Natural killer cell (primary cell): ENCODE data around the gene TAF1B. TPM values are rescaled to one million over a fixed set of nuclear protein-coding genes. Genes with fewer than 3 reads are reported as not detected.

Experiments
- ATAC-seq, 3 donors: fragments of 150-1000 bp in 2 of 3; fragments of 200-7000 bp in 1 of 3; cut with Tn5 transposase; 1 replicate in 1 of 3; 2 replicates in 2 of 3; pipeline ENCODE4 v1.10.0; 2021; ENCODE audit warnings: mild to moderate bottlenecking in 2 of 3, moderate library complexity in 2 of 3
- DNase-seq, 2 donors: peaks; one replicate each; pipeline versions ENCODE4 v3.0.0 to v3.0.0-alpha.2; 2013 to 2021; ENCODE audit warnings: mixed read lengths in 1 of 2
- H3K27ac ChIP-seq: one replicate; pipeline ENCODE4 v1.5.1; 2013; ENCODE audit warnings: mild to moderate bottlenecking, low read length
- H3K27me3 ChIP-seq: one replicate; pipeline ENCODE4 v1.6.1; 2013; ENCODE audit warnings: low read length; ENCODE audit not compliant: control insufficient read depth, insufficient read depth
- H3K36me3 ChIP-seq: one replicate; pipeline ENCODE4 v1.6.1; 2013; ENCODE audit warnings: low read length; ENCODE audit not compliant: control insufficient read depth, insufficient read depth
- H3K4me1 ChIP-seq: one replicate; pipeline ENCODE4 v1.6.1; 2013; ENCODE audit warnings: low read length; ENCODE audit not compliant: control insufficient read depth, insufficient read depth
- H3K4me3 ChIP-seq: one replicate; pipeline ENCODE4 v1.5.1; 2013; ENCODE audit warnings: low read length
- H3K9me3 ChIP-seq: one replicate; pipeline ENCODE4 v1.6.1; 2013; ENCODE audit warnings: low read length; ENCODE audit not compliant: control insufficient read depth, insufficient read depth
- H3K27ac Mint-ChIP-seq, 2 donors: one replicate each; pipeline ENCODE4 v1.8.0; 2022; ENCODE audit warnings: mild to moderate bottlenecking in 2 of 2, mixed read lengths in 2 of 2, moderate library complexity in 1 of 2
- H3K27me3 Mint-ChIP-seq, 2 donors: one replicate each; pipeline ENCODE4 v1.8.0; 2022; ENCODE audit warnings: low read depth in 2 of 2, mixed read lengths in 2 of 2
- H3K36me3 Mint-ChIP-seq: one replicate; pipeline ENCODE4 v1.8.0; 2022; ENCODE audit warnings: mixed read lengths
- H3K4me1 Mint-ChIP-seq, 2 donors: one replicate each; pipeline ENCODE4 v1.8.0; 2022; ENCODE audit warnings: mixed read lengths in 2 of 2
- H3K4me3 Mint-ChIP-seq: one replicate; pipeline ENCODE4 v1.8.0; 2022; ENCODE audit warnings: mild to moderate bottlenecking, moderate library complexity, mixed read lengths
- H3K9me3 Mint-ChIP-seq, 2 donors: one replicate each; pipeline ENCODE4 v1.8.0; 2022; ENCODE audit warnings: mixed read lengths in 2 of 2
- WGBS: methylation state at CpG from one replicate; pipeline ENCODE4 v1.1.7; 2013; ENCODE audit warnings: missing lambda C conversion rate; ENCODE audit not compliant: insufficient coverage; 5-methylcytosine and 5-hydroxymethylcytosine counted together
- intact Hi-C: fragments of 100-400 bp; cut with micrococcal nuclease; formaldehyde crosslinking; loops from one replicate; pipeline ENCODE4 v1.14.2; 2022
- total RNA-seq, 4 donors: library from RNA; stranded (reverse); fragments of 120-200 nt in 1 of 4; gene quantifications; one replicate each; pipeline versions ENCODE4 v1.2.3 to v1.2.4, GENCODE V29; 2013 to 2022
- TF ChIP-seq, protein P1 (sequence below): fragments of 200-600 bp; IDR thresholded peaks from one replicate; pipeline ENCODE4 v1.8.0; 2022; ENCODE audit warnings: antibody characterized with exemption

The TAF1B gene
- total RNA-seq, 3 donors from 2014 or later (not counting 1 experiment from before 2014, with no cell fraction given): 24.8 to 40.8 (median 26.8) TPM

DNA sequence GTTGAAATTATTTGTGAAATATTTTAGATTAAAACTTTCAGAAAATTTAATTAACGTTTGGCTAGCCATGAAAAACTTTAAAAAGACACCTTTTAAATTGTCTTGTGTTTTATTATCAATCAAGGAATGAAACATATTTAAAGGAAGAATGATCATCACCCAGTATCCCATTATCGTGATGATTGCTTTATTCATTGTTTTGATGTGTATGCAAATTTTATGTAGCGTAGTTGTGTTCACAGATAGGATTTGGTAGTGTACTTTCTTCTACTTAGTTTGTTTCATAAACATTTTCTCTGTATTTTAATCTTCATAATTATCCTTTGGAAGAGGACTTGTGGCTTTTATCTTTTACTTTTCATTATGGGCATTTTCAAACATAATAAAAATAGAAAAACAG is 116.0 kb downstream of the TAF1B start:
- TF ChIP-seq, protein P1, sequence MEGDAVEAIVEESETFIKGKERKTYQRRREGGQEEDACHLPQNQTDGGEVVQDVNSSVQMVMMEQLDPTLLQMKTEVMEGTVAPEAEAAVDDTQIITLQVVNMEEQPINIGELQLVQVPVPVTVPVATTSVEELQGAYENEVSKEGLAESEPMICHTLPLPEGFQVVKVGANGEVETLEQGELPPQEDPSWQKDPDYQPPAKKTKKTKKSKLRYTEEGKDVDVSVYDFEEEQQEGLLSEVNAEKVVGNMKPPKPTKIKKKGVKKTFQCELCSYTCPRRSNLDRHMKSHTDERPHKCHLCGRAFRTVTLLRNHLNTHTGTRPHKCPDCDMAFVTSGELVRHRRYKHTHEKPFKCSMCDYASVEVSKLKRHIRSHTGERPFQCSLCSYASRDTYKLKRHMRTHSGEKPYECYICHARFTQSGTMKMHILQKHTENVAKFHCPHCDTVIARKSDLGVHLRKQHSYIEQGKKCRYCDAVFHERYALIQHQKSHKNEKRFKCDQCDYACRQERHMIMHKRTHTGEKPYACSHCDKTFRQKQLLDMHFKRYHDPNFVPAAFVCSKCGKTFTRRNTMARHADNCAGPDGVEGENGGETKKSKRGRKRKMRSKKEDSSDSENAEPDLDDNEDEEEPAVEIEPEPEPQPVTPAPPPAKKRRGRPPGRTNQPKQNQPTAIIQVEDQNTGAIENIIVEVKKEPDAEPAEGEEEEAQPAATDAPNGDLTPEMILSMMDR: no peak
- Histone ChIP-seq H3K4me1 (no peaks in the 10 kb centered on the region), H3K27ac (no peak overlapping the region), H3K9me3 (no peaks in the 10 kb centered on the region), H3K4me3 (no peak overlapping the region), H3K27me3 (no peaks in the 10 kb centered on the region), H3K36me3 (no peaks in the 10 kb centered on the region)
- no peaks in the 10 kb centered on the region for H3K36me3 Mint-ChIP-seq
- no peak overlapping the region for H3K4me3 Mint-ChIP-seq
- H3K27me3 Mint-ChIP-seq: peaks cover 0 to 15% of the 10 kb centered on the region in 2 donors
- no peak for ATAC-seq
- H3K9me3 Mint-ChIP-seq: no peaks in the 10 kb centered on the region
- 60% methylated on average over 1 of the region's 3 CpGs for WGBS
- no peak for DNase-seq
- intact Hi-C loops: no loop called here
- no peak overlapping the region for H3K27ac Mint-ChIP-seq
- no peaks in the 10 kb centered on the region for H3K4me1 Mint-ChIP-seq

DNA sequence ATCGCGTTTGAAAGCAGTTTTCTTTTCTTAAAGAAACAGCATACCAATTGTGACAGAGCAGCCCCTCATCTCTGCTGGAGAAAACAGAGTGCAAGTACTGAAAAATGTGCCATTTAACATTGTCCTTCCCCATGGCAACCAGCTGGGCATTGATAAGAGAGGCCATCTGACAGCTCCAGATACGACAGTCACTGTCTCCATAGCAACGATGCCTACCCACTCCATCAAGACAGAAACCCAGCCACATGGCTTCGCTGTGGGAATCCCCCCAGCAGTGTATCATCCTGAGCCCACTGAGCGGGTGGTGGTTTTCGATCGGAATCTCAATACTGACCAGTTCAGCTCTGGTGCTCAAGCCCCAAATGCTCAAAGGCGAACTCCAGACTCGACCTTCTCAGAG is 117.7 kb downstream of the TAF1B start:
- Histone ChIP-seq H3K27me3 (no peaks in the 10 kb centered on the region), H3K4me1 (peaks cover 7% of the 10 kb centered on the region), H3K9me3 (no peaks in the 10 kb centered on the region), H3K27ac (no peak overlapping the region), H3K4me3 (no peak overlapping the region), H3K36me3 (no peaks in the 10 kb centered on the region)
- Mint-ChIP-seq H3K27me3 (peaks cover 0 to 9% of the 10 kb centered on the region in 2 donors), H3K36me3 (no peaks in the 10 kb centered on the region), H3K4me3 (no peak overlapping the region), H3K4me1 (peaks cover 12 to 13% of the 10 kb centered on the region in 2 donors), H3K9me3 (no peaks in the 10 kb centered on the region), H3K27ac (no peak overlapping the region)
- TF ChIP-seq, protein P1: no peak
- DNase-seq: no peak
- peak in 1 of 3 donors; percentile 24 for ATAC-seq
- intact Hi-C loops: no loop called here
- 83% methylated on average over 10 of the region's 10 CpGs for WGBS

DNA sequence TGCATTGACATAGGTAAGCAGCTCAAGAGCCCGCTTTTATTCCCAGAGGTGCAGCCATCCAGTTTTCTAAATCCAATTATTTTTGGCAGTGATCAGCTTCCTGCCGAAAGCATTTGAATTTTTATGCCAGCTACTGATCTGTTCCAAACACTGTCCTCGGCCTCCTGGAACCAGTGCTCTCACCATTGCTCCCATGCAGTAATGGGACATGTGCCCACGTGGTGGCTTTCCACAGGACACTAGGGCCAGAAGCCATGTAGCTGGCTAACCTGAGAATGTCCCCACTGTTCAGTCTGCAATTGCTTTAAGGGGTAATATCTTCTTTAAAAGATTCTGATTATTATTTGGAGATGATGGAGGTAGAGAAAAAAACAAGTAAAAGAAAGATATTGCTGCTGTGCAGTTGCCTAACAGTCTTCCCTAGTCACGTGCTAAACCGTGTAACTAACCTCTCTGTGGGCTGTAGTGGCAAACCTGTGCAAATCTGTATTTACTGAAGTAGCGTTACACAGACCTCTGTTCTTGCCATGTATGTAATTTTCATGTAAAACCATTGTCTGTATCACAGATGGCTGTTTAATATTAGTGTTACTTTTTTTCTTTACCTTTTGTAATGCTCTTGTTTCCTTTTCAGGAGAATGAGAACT is 121.2 kb downstream of the TAF1B start:
- no peaks in the 10 kb centered on the region for H3K27me3 ChIP-seq
- H3K4me1 ChIP-seq: peaks cover 14% of the 10 kb centered on the region
- Mint-ChIP-seq H3K9me3 (no peaks in the 10 kb centered on the region), H3K27me3 (peaks cover 0 to 6% of the 10 kb centered on the region in 2 donors), H3K36me3 (no peaks in the 10 kb centered on the region), H3K4me3 (peak overlapping the region; percentile 47), H3K27ac (peak overlapping the region; percentile 2 to 49), H3K4me1 (peaks cover 13 to 17% of the 10 kb centered on the region in 2 donors)
- H3K4me3 ChIP-seq: no peak overlapping the region
- no peak overlapping the region for H3K27ac ChIP-seq
- TF ChIP-seq, protein P1: no peak
- H3K9me3 ChIP-seq: no peaks in the 10 kb centered on the region
- no peaks in the 10 kb centered on the region for H3K36me3 ChIP-seq
- intact Hi-C loops: no loop called here
- no peak for ATAC-seq
- WGBS: 96% methylated on average over 7 of the region's 7 CpGs
- DNase-seq: no peak
